SK-N-SH (cell line): ENCODE data around the gene PXDC1. TPM values are rescaled to one million over a fixed set of nuclear protein-coding genes. Genes with fewer than 3 reads are reported as not detected.
"Not testable (repeated sequence)": the region's sequence is repeated elsewhere in the genome, so short reads cannot be mapped to it uniquely, and the experiment has no call there.

ENCODE experiments used
- CTCF ChIA-PET: fragments of 300-600, 350-600 bp; formaldehyde crosslinking; extraction: SDS; loops from one replicate; lab custom pipeline; 2021; lab: Yijun Ruan, JAX
- POLR2A ChIA-PET: fragments of 350-600 bp; sonication (Branson Sonifier 250); formaldehyde crosslinking; extraction: SDS; loops from one replicate; lab custom pipeline; 2020; ENCODE audit warnings: antibody characterized with exemption, inconsistent platforms; lab: Yijun Ruan, JAX
- DNase-seq: peaks from one replicate; pipeline ENCODE4 v3.0.0; 2012
- H2AFZ ChIP-seq: fragments of 200-600 bp; sonication (generic); 2 replicates; pipeline ENCODE4 v1.8.1; 2016; ENCODE audit warnings: antibody characterized with exemption, mild to moderate bottlenecking, low read depth
- H3F3A ChIP-seq: fragments of 200-600 bp; sonication (generic); replicated peaks from 2 replicates; pipeline ENCODE3; 2016; ENCODE audit warnings: antibody characterized with exemption, mild to moderate bottlenecking; ENCODE audit not compliant: insufficient read depth
- H3K27ac ChIP-seq, 2 experiments: fragments of 200-500 bp in 1 of 2; fragments of 200-600 bp in 1 of 2; sonication (Bioruptor generic) in 1 of 2; sonication (generic), shearing (Covaris generic) in 1 of 2; 2 replicates each; pipeline versions ENCODE4 v1.5.1 to v1.6.1; 2014 to 2016; ENCODE audit warnings: low read depth in 2 of 2, inconsistent platforms in 1 of 2, low read length in 1 of 2, mild to moderate bottlenecking in 1 of 2, mixed read lengths in 1 of 2
- H3K27me3 ChIP-seq: fragments of 200-600 bp; sonication (generic), shearing (Covaris generic); 2 replicates; pipeline ENCODE4 v1.6.1; 2016; ENCODE audit warnings: mixed run types; ENCODE audit not compliant: insufficient read depth
- H3K36me3 ChIP-seq, 2 experiments: fragments of 200-500 bp in 1 of 2; fragments of 200-600 bp in 1 of 2; sonication (Bioruptor generic) in 1 of 2; sonication (generic) in 1 of 2; replicated peaks in 1 of 2; 2 replicates each; pipeline versions ENCODE3 to v1.5.1; 2014 to 2016; ENCODE audit warnings: low read length in 1 of 2, mild to moderate bottlenecking in 1 of 2; ENCODE audit not compliant: insufficient read depth in 2 of 2, control insufficient read depth in 1 of 2
- H3K4me1 ChIP-seq, 2 experiments: fragments of 200-500 bp in 1 of 2; fragments of 200-600 bp in 1 of 2; sonication (Bioruptor generic) in 1 of 2; sonication (generic), shearing (Covaris generic) in 1 of 2; 2 replicates each; pipeline versions ENCODE4 v1.5.1 to v1.6.1; 2014 to 2016; ENCODE audit warnings: low read depth in 1 of 2, low read length in 1 of 2, mixed run types in 1 of 2; ENCODE audit not compliant: insufficient read depth in 2 of 2, control insufficient read depth in 1 of 2
- H3K4me2 ChIP-seq: fragments of 200-600 bp; sonication (generic), shearing (Covaris generic); 2 replicates; pipeline ENCODE4 v1.6.1; 2017; ENCODE audit warnings: mixed run types
- H3K4me3 ChIP-seq, 2 experiments: fragments of 200-500 bp in 1 of 2; fragments of 200-600 bp in 1 of 2; sonication (Bioruptor generic) in 1 of 2; sonication (generic), shearing (Covaris generic) in 1 of 2; 2 replicates each; pipeline versions ENCODE4 v1.5.1 to v1.8.1; 2014 to 2016; ENCODE audit warnings: low read depth in 2 of 2, inconsistent platforms in 1 of 2, low read length in 1 of 2, mild to moderate bottlenecking in 1 of 2, mixed read lengths in 1 of 2, moderate library complexity in 1 of 2
- H3K79me2 ChIP-seq: fragments of 200-600 bp; sonication (generic); 2 replicates; pipeline ENCODE4 v1.8.1; 2017; ENCODE audit warnings: mild to moderate bottlenecking; ENCODE audit not compliant: insufficient read depth
- H3K9ac ChIP-seq: fragments of 200-600 bp; sonication (generic); 2 replicates; pipeline ENCODE4 v1.6.1; 2017; ENCODE audit warnings: mixed run types
- H3K9me2 ChIP-seq: fragments of 200-600 bp; sonication (generic); 2 replicates; pipeline ENCODE4 v1.6.1; 2017; ENCODE audit warnings: mixed run types
- H3K9me3 ChIP-seq: fragments of 200-600 bp; sonication (generic); 2 replicates; pipeline ENCODE4 v1.6.1; 2017; ENCODE audit warnings: mixed run types, mild to moderate bottlenecking, moderate library complexity
- H4K20me1 ChIP-seq: fragments of 200-600 bp; sonication (generic); 2 replicates; pipeline ENCODE4 v1.6.1; 2017; ENCODE audit warnings: mild to moderate bottlenecking, mixed run types; ENCODE audit not compliant: insufficient read depth
- EP300 ChIP-seq, 2 experiments: IDR thresholded peaks; 2 replicates each; pipeline versions ENCODE4 v1.4.0 to v1.6.1; 2012; ENCODE audit warnings: borderline replicate concordance in 1 of 2, low read depth in 1 of 2, low read length in 1 of 2
- FOSL2 ChIP-seq: IDR thresholded peaks from 2 replicates; pipeline ENCODE4 v1.4.0; 2012; ENCODE audit warnings: low read depth, mild to moderate bottlenecking, moderate library complexity, borderline replicate concordance
- GABPA ChIP-seq: IDR thresholded peaks from 2 replicates; pipeline ENCODE4 v1.4.0; 2012; ENCODE audit warnings: low read depth, mild to moderate bottlenecking
- GATA2 ChIP-seq: sonication (generic); formaldehyde crosslinking; IDR thresholded peaks from 2 replicates; pipeline ENCODE4 v1.5.0; 2020; ENCODE audit warnings: mild to moderate bottlenecking, missing genetic modification reagents
- NFIC ChIP-seq: IDR thresholded peaks from 2 replicates; pipeline ENCODE4 v1.4.0; 2012; ENCODE audit warnings: borderline replicate concordance
- NRF1 ChIP-seq: IDR thresholded peaks from 2 replicates; pipeline ENCODE4 v1.6.1; 2012; ENCODE audit warnings: low read depth, mild to moderate bottlenecking, low read length
- RAD21 ChIP-seq: IDR thresholded peaks from 2 replicates; pipeline ENCODE4 v1.6.1; 2012; ENCODE audit warnings: mild to moderate bottlenecking, low read length
- RCOR1 ChIP-seq: fragments of 150-350 bp; IDR thresholded peaks from 2 replicates; pipeline ENCODE4 v1.6.1; 2017; ENCODE audit warnings: antibody characterized with exemption, low read length
- REST ChIP-seq: IDR thresholded peaks from 2 replicates; pipeline ENCODE4 v1.6.1; 2012; ENCODE audit warnings: mild to moderate bottlenecking, low read depth, low read length, moderate library complexity
- RXRA ChIP-seq: IDR thresholded peaks from 2 replicates; pipeline ENCODE4 v1.4.0; 2012; ENCODE audit warnings: low read depth, mild to moderate bottlenecking, borderline replicate concordance
- SIN3A ChIP-seq: IDR thresholded peaks from 2 replicates; pipeline ENCODE4 v1.6.1; 2012; ENCODE audit warnings: low read depth, mild to moderate bottlenecking, low read length, moderate library complexity, borderline replicate concordance
- SMC3 ChIP-seq: IDR thresholded peaks from 2 replicates; pipeline ENCODE4 v1.6.1; 2012; ENCODE audit warnings: low read depth, low read length, improper control_type of control experiment
- TCF12 ChIP-seq: IDR thresholded peaks from 2 replicates; pipeline ENCODE4 v1.4.0; 2012
- USF1 ChIP-seq: IDR thresholded peaks from 2 replicates; pipeline ENCODE4 v1.4.0; 2012; ENCODE audit warnings: low read depth, borderline replicate concordance
- USF2 ChIP-seq: fragments of 150-350 bp; IDR thresholded peaks from 2 replicates; pipeline ENCODE4 v1.6.1; 2017; ENCODE audit warnings: antibody characterized with exemption, low read length, low read depth, borderline replicate concordance
- YY1 ChIP-seq: IDR thresholded peaks from 2 replicates; pipeline ENCODE4 v1.4.0; 2012; ENCODE audit warnings: low read depth, mild to moderate bottlenecking
- ZBTB33 ChIP-seq: IDR thresholded peaks from 2 replicates; pipeline ENCODE4 v1.4.0; 2012; ENCODE audit warnings: low read depth, borderline replicate concordance
- WGBS: methylation state at CpG from one replicate; pipeline ENCODE4 v1.1.6; 2017; ENCODE audit warnings: low lambda C conversion rate; 5-methylcytosine and 5-hydroxymethylcytosine counted together
- polyA plus RNA-seq, 3 experiments: library from polyadenylated mRNA; depleted of rRNA; stranded (reverse); fragments of >200 nt; gene quantifications; 2 replicates each; pipeline ENCODE4 v1.2.3, GENCODE V29; 2012

Gene PXDC1
- polyA plus RNA-seq, 1 of the 3 experiments (the other 2 are of a cell fraction), result 14.1 TPM

GRCh38 chr6:3758842-3759144, 7.3 kb upstream of the PXDC1 start:
- Histone ChIP-seq H3K36me3 (no peaks in the 10 kb centered on the region), H3K9ac (no peak overlapping the region), H3K9me3 (no peaks in the 10 kb centered on the region), H3K27ac (peak overlapping the region in 1 of 2 experiments; percentile 62; a peak in 2 of 4 replicates), H3K27me3 (no peaks in the 10 kb centered on the region), H3K4me3 (no peak overlapping the region), H3K9me2 (no peaks in the 10 kb centered on the region), H3F3A (peaks cover 29% of the 10 kb centered on the region), H3K4me2 (no peak overlapping the region), H3K4me1 (peaks cover 0 to 4% of the 10 kb centered on the region in 2 experiments; a peak in 1 of 4 replicates), H2AFZ (no peak overlapping the region), H3K79me2 (no peaks in the 10 kb centered on the region), H4K20me1 (no peaks in the 10 kb centered on the region)
- DNase-seq, result no peak
- CTCF ChIA-PET, result interaction anchor here (0.9 to 3.3 kb wide), 3 partner anchors 10 to 238 kb away, joined by 3 to 12 read pairs (median 3); no protein-coding TSS in a partner anchor
- POLR2A ChIA-PET, result no interaction called here
- TF ChIP-seq GATA2 (CRISPR knock-in tag) (no peak), YY1 (no peak), REST (no peak), SMC3 (no peak), TCF12 (no peak), ZBTB33 (no peak), RCOR1 (no peak), RAD21 (no peak), GABPA (no peak), RXRA (no peak), USF2 (no peak), NFIC (no peak), USF1 (no peak), SIN3A (no peak), EP300 (IDR thresholded peaks at IDR 0.05; ENCODE audit: borderline replicate concordance in 1 of 2, low read depth in 1 of 2, low read length in 1 of 2) (no peak), NRF1 (no peak), FOSL2 (no peak)
- WGBS, result 81% methylated on average over 4 of the region's 7 CpGs

- H3K27ac ChIP-seq, H3K36me3 ChIP-seq, H3K4me2 ChIP-seq, H3K27me3 ChIP-seq, DNase-seq, POLR2A ChIA-PET, H3K9ac ChIP-seq, H3K79me2 ChIP-seq, H3K9me3 ChIP-seq, H3K4me3 ChIP-seq, H4K20me1 ChIP-seq, H2AFZ ChIP-seq, H3K4me1 ChIP-seq, H3K9me2 ChIP-seq: not testable (repeated sequence)
- CTCF ChIA-PET, result interaction anchor here (0.6 to 3.3 kb wide), 4 partner anchors 9 to 250 kb away, joined by 3 to 12 read pairs (median 3); no protein-coding TSS in a partner anchor
- H3F3A ChIP-seq, result peaks cover 31% of the 10 kb centered on the region
- 97% methylated on average over 39 of the region's 57 CpGs for WGBS
These were observed 6.7 kb upstream of the PXDC1 start for GRCh38 chr6:3757998-3758841.
